Limb (tissue), 2 donors: ENCODE data around the gene INTS13.
"Not testable (repeated sequence)": the region's sequence is repeated elsewhere in the genome, so short reads cannot be mapped to it uniquely, and the experiment has no call there.

Source experiments
- DNase-seq, 2 donors: peaks; one replicate each; pipeline ENCODE4 v3.0.0-alpha.2; 2016; ENCODE audit errors: extremely low spot score in 2 of 2

Gene INTS13

DNA sequence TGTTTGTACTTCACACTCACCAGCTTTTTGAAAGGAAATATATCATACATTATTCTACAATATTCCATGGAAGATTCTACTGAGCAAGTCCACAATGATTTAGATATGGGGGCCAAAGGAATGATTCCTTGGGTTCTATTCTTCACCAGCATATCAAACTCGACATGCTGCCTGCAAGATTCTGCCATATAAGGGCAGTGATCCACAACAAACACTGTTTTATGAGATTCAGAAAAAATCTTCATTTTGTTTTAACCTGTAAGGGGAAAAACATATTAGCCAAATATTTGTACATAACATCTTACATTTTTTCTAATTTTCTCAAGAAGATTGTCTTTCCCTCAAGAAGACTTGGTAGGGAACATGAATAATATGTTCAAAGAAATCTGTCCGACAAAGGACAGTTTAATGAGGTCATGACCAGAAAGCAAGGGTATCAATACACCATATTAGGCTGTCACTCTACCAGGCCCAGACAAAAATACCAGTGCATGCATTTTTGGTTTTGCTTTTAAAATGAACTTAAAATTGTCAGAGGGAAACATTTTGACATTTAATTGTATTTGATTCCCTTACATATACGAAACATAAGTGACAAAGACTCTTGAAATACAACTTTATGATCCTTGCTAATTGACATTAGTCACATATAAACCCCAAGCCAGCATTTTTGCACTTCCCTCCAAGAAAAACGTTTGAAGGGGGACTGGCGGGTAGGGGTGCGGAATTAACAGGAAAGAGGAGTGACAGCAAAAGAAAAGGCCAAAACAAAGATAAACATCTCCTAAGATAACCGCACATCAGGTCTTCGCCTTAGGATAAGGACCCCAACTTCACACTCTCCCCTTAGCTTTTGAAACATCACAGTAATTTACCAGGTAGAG is 980 bp downstream of the INTS13 start:
- no peak for DNase-seq

GRCh38 chr12:26935636-26936378 is 2.0 kb downstream of the INTS13 start:
- DNase-seq = no peak

GRCh38 chr12:26929590-26929989 is 8.2 kb downstream of the INTS13 start:
- no peak for DNase-seq

DNA sequence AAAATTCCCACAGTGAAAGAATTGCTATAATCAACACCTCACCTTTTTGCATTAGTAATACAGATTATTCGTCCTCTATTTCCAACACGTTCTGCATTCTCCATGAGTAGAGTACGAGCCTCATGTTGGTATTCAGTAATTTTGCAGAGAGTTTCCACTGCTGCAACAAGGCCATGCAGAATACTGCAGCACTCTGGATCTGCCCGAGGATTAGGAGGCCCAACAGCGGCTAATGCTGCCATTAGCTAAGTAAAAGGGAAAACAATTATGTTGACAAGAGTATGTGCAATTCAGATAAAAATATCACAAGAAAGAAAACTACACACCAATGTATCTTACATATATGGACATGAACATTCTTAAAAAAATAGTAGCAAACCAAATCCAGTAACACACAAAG is 9.1 kb downstream of the INTS13 start:
- DNase-seq = no peak

- no peak for DNase-seq
Measured at GRCh38 chr12:26921886-26922285, 15.9 kb downstream of the INTS13 start.

DNA sequence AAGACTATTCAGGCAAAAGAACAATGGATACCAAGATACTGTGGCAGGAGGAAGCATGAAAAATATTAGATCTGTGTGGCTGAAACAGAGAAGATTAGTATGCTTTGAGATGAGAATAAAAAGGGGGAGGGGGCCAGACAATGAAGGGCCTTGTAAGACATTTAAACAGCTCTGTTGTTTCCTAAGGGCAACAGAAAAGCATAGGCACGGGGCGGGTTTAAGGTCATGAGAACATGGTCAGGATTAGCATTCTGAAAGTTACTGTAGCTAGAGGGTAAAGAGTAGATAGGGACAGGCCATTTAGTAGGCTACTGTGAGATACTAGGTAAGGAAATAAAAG is 18.6 kb downstream of the INTS13 start:
- DNase-seq = no peak

DNA sequence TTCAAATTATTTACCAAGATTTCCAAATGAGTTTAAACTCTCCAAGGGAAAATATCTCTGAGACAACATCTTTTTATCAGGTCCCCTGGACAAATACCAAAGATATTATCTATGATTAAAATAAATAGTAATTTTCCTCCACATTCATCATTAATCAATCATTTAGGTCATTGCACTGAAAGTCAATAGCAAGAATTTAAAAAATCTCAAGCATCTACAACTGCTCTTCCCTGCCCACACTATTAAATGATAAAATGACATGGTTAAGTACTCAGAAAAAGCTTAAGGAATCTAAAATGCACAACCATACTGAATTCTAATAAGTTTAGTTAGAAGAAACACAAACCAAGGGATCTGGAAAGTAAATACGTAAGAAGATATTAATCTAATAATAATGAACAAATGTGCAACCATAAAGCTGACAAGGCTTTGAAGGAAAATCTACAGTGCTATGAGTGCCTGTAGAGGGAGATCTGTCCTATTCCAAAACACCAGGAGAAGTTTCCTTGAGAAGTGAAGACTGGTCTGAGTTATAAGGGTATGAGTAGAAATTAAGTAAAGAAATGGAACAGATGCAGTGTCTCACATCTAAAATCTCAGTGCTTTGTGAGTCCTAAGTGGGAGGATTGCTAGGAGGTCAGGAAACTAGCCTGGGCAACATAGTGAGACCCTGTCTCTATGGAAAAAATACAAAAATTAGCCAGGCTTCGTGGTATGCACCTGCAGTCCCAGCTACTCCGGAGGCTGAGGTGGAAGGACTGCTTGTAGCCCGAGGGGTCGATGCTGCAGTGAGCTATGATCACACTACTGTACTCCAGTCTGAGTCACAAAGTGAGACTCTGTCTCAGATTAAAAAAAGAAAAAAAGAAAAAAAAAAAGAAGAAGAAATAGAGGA is 19.2 kb downstream of the INTS13 start:
- no peak for DNase-seq

DNA sequence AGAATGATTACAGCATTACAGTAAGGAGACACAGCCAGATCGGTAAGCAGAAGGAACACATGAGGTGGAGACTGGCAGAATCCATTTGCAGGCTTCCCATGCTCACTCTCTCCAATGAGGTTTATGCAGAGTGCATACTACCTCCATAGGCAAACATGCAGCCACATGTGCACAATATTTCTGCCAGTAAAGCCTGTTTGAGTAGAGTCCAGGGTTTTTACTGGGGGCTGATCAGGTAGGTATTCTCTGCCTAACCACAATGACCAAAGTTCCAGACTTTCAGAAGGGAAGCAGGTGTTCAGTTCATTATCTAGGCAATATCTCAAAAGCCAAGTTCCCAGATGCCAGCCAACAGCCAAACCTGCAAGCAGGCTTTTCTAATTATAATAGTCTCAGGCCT is 31.1 kb downstream of the INTS13 start:
- no peak for DNase-seq

DNA sequence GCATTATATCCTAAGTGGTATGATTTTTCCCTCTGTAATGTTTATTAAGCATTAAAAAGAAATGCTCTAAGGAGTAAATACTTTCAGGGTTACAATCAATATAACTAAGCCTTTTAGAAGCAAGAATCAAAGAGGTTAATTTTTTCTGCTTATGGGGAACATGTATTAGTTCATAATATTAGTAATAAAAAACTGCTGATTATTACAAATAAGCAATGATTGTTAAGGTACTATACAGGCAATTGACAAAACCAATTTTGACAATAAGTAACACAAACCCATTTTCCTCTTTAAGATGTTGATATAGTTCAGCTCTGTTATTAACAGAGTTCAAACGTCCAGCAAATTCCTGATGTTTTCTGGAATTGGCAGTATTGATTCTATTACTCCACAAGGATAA is 31.8 kb downstream of the INTS13 start:
- DNase-seq = no peak

GRCh38 chr12:26903396-26903795 is 34.4 kb downstream of the INTS13 start:
- not testable (repeated sequence) for DNase-seq

- no peak for DNase-seq
Measured at GRCh38 chr12:26896913-26897312, 40.9 kb downstream of the INTS13 start.

GRCh38 chr12:26895672-26896071 is 42.1 kb downstream of the INTS13 start:
- DNase-seq = no peak

- DNase-seq = no peak
Measured at GRCh38 chr12:26891704-26892103, 46.1 kb downstream of the INTS13 start.

DNA sequence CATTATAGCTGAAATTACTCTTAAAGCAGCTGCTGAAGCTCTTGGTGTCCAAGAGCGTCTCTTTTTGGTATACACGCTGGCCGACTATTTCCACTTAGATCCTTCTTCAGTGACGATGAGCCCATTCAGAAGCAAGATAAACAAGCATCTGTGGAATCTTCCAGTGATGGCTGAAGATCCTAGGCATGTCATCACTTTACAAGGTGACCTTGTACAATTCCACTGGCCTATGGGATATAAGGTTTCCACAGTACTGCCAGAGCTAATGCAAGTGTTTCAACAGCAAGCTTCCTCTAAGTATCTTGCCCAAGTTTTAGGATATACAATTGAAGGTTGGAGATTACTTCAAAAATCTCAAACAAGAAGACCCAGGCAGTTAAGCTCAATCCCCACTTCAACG is 47.0 kb downstream of the INTS13 start:
- no peak for DNase-seq

DNA sequence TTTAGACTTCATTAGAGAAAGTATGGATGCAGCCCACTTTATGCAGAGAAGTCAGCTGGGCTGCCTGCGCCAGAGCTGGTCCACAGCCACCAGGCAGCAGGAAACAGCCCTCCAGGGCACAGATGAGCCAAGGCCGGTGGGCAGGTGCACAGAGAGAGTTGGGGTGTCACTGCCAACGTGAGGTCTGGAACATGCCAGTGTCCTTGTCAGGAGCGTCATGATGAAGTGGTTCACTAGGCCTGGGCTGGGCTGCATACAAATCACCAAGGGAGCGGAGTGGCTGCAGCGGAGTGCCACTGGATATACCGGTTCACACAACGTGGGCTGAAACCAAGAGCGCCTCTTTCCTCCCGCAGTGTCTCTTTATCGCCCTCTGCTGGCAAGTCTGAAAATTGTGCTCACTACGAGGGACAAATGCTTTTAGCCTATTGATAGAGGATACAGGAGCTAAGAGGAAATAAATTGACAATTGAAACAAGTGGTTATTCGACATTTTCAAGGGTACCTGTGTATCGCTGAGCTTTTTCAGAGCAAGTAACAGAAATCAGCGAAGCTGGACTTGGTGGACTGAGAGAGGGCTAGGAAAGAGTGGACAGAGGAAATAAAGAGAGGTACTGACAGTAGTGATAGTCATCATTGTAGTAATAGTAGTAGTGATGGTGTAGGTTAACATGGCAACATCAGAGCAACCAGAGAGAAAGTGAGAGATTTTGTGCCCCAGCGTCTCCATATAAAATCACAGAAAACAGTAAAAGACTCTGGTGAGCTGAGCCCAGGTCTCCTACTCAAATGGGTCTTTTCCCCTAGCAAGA is 52.8 kb downstream of the INTS13 start:
- DNase-seq = peak; percentile 82 to 87

DNA sequence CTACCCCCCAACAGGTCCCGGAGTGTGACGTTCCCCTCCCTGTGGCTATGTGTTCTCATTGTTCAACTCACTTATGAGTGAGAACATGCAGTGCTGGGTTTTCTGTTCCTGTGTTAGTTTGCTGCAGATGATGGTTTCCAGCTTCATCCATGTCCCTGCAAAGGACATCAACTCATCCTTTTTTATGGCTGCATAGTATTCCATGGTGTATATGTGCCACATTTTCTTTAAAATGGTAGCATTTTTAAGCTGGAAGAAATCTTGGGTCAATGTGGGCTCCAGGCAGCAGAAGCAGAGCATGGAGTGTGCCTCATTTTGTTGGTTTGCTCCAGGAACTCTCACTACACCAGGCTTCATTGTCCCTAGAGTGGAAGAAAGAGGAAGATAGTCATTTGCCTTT is 57.2 kb downstream of the INTS13 start:
- no peak for DNase-seq

DNA sequence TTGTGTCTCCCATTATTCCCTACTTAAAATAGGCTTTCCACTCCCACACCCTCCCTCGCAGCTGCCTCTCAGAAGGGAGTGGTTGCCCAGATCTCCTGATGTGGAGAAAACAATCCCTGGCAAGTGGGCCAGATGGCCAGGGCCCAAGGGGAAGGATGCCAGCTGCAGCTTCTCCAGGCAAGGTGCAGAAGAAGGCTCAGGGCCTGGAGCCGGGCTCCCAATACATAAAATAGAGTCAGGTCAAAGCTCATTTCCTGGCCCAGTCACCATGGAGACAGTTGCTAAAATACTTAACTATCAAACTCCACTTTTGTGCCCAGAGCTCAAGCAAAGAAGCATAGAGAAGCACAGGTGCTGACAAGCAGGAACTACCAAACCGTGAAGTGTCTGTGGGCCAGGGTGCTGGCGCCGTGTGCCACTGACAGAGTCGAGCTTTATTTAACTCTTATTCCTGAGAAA is 59.1 kb downstream of the INTS13 start:
- DNase-seq = peak; percentile 38 to 61

- DNase-seq = no peak
Measured at GRCh38 chr12:26874501-26875296, 63.1 kb downstream of the INTS13 start.

GRCh38 chr12:26872625-26873024 is 65.2 kb downstream of the INTS13 start:
- no peak for DNase-seq

DNA sequence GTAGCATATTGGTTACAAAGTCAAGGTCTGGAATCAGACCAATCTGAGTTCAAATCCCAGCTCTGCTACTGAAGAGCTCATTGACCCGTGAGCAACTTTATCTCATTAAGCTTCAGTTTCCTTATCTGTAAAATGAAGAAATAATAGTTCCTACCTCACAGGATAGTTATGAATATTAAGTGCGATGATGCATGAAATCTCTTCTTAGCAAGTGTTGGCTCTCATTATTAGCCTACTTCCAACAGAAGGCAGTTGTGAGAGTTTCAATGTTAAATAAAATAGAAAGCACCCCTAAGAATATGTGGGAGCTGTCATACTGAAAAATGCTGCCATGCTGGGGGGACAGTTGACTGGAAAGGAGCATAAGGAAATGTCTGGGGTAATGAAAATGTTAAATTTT is 65.8 kb downstream of the INTS13 start:
- DNase-seq = no peak
